ENCODE measurements around the gene WDR36. TPM values are rescaled to one million over a fixed set of nuclear protein-coding genes. Genes with fewer than 3 reads are reported as not detected.

Gene WDR36
- total and polyA plus RNA-seq, 2 of the 4 experiments (the other 2 are of a cell fraction): 11.9 to 87.8 TPM

- no peak overlapping the region for H3K56ac ChIP-seq (ENCODE audit: extremely low read depth, insufficient read depth, low read length)
- no peak overlapping the region for H2BK5ac ChIP-seq (ENCODE audit: low read depth, low read length, poor library complexity, severe bottlenecking)
- H3K9me1 ChIP-seq (ENCODE audit: insufficient read depth, low read length): no peaks in the 10 kb centered on the region; the same call in 1 of the 2 replicates
- no peaks in the 10 kb centered on the region for H3K9me3 ChIP-seq (ENCODE audit: control insufficient read depth, insufficient read depth, low read length)
- H3K23ac ChIP-seq (ENCODE audit: low read depth, low read length): no peak overlapping the region
- H4K8ac ChIP-seq (ENCODE audit: low read depth in 2 of 2, low read length in 2 of 2): no peak overlapping the region
- H4K20me1 ChIP-seq (ENCODE audit: insufficient read depth, low read length): no peaks in the 10 kb centered on the region
- intact Hi-C loops (cut with micrococcal nuclease): no loop called here
- TF ChIP-seq RAD21 (IDR thresholded peaks at IDR 0.05; ENCODE audit: low read length): no peak
- no peak for TF ChIP-seq FOS (IDR thresholded peaks at IDR 0.05; ENCODE audit: low read depth, low read length)
- no peak for TF ChIP-seq RCOR1 (IDR thresholded peaks at IDR 0.05; ENCODE audit: insufficient replicate concordance, low read length)
- TF ChIP-seq SMC3 (IDR thresholded peaks at IDR 0.05; ENCODE audit: low read depth, low read length): no peak
- TF ChIP-seq MAZ (IDR thresholded peaks at IDR 0.05; ENCODE audit: borderline replicate concordance, low read depth, low read length): no peak
- TF ChIP-seq BHLHE40 (IDR thresholded peaks at IDR 0.05; ENCODE audit: low read depth, low read length): no peak
- TF ChIP-seq POLR2A (IDR thresholded peaks at IDR 0.05; ENCODE audit: low read depth, low read length): no peak
- no peak for TF ChIP-seq CTCF (conservative IDR thresholded peaks at IDR 0.05; ENCODE audit: low read depth, low read length)
- no peak overlapping the region for H3K18ac ChIP-seq (ENCODE audit: low read depth, low read length)
- in situ Hi-C loops (cut with MboI; ENCODE audit: low sequenced_read_pairs): no loop called here
- ChIA-PET CTCF (no interaction called here), POLR2A (ENCODE audit: unreplicated experiment) (no interaction called here)
- no CpG with 5 or more reads among the region's 1 CpG for WGBS, 2 experiments (ENCODE audit: extremely low coverage in 2 of 2, insufficient read length in 1 of 2)
- H3K4me2 ChIP-seq (ENCODE audit: low read depth, low read length): no peak overlapping the region
- H2BK15ac ChIP-seq (ENCODE audit: low read depth, low read length): no peak overlapping the region
- H2AK5ac ChIP-seq (ENCODE audit: low read depth, low read length): no peak overlapping the region
- H3K79me1 ChIP-seq (ENCODE audit: low read depth in 1 of 2, low read length in 2 of 2): no peaks in the 10 kb centered on the region
- no peak overlapping the region for H3K27ac ChIP-seq (ENCODE audit: insufficient read depth, low read length)
- no peaks in the 10 kb centered on the region; the same call in 1 of the 2 replicates for H3K4me1 ChIP-seq (ENCODE audit: control insufficient read depth, insufficient read depth, low read length)
- no peak overlapping the region for H3K9ac ChIP-seq (ENCODE audit: low read depth, low read length)
- no TSS peak for BruUV-seq (replicated peaks)
- H4K5ac ChIP-seq (ENCODE audit: low read depth, low read length): no peak overlapping the region
- H3K4me3 ChIP-seq (ENCODE audit: insufficient read depth, low read depth, low read length): no peak overlapping the region
- no peak overlapping the region for H2AK9ac ChIP-seq (replicated peaks; ENCODE audit: low read depth, low read length, poor library complexity)
- ATAC-seq (ENCODE audit: low read depth) (no peak), DNase-seq (no peak)
- H3K36me3 ChIP-seq (ENCODE audit: control insufficient read depth, insufficient read depth, low read length): peaks cover 4% of the 10 kb centered on the region; the same call in 1 of the 2 replicates
- no peaks in the 10 kb centered on the region for H3K27me3 ChIP-seq (ENCODE audit: control insufficient read depth, insufficient read depth, low read length)
- dilution Hi-C loops (cut with HindIII; ENCODE audit: low sequenced_read_pairs, unreplicated experiment): no loop called here
- no peak overlapping the region for H3K4ac ChIP-seq (ENCODE audit: low read depth, low read length)
- H3K14ac ChIP-seq (replicated peaks; ENCODE audit: low read depth, low read length): no peak overlapping the region
- H2AFZ ChIP-seq (replicated peaks; ENCODE audit: low read length, poor library complexity): no peak overlapping the region
- no peak overlapping the region for H4K91ac ChIP-seq (ENCODE audit: insufficient read depth, low read depth, low read length)
- no peak overlapping the region for H2BK120ac ChIP-seq (ENCODE audit: low read depth, low read length)
- no peak overlapping the region for H2BK20ac ChIP-seq (ENCODE audit: low read depth, low read length)
Observed at GRCh38 chr5:111132076-111132475, 39.9 kb downstream of the WDR36 start.

All from IMR-90 (cell line).